Neural cell (in vitro differentiated cells): Measurements from ENCODE around the gene AADAT. TPM values are rescaled to one million over a fixed set of nuclear protein-coding genes. Genes with fewer than 3 reads are reported as not detected.

Experiments
- H2AFZ ChIP-seq: fragments of 200-600, 300-800 bp; sonication (generic), shearing (Covaris generic); 2 replicates; pipeline ENCODE4 v1.6.0; 2014; ENCODE audit warnings: low read depth, mild to moderate bottlenecking, antibody characterized with exemption, low read length, moderate library complexity
- H3F3A ChIP-seq: fragments of 200-600 bp; shearing (Covaris generic); 2 replicates; pipeline ENCODE4 v1.6.1; 2016; ENCODE audit warnings: mild to moderate bottlenecking, moderate library complexity, mixed read lengths, antibody characterized with exemption, low read length; ENCODE audit not compliant: insufficient read depth, poor library complexity, severe bottlenecking
- H3K27ac ChIP-seq: fragments of 200-600, 300-800 bp; sonication (generic), shearing (Covaris generic); 2 replicates; pipeline ENCODE4 v1.5.1; 2014; ENCODE audit warnings: mild to moderate bottlenecking, low read length, moderate library complexity
- H3K27me3 ChIP-seq: fragments of 300-800, 200-600 bp; sonication (generic), shearing (Covaris generic); 2 replicates; pipeline ENCODE4 v1.6.0; 2014; ENCODE audit warnings: mild to moderate bottlenecking, low read depth, low read length, moderate library complexity; ENCODE audit not compliant: insufficient read depth
- H3K36me3 ChIP-seq: fragments of 300-800, 200-600 bp; sonication (generic), shearing (Covaris generic); 2 replicates; pipeline ENCODE4 v1.5.1; 2014; ENCODE audit warnings: mild to moderate bottlenecking, antibody characterized with exemption, low read length, moderate library complexity; ENCODE audit not compliant: insufficient read depth
- H3K4me2 ChIP-seq: fragments of 300-800, 200-600 bp; sonication (generic), shearing (Covaris generic); 2 replicates; pipeline ENCODE4 v1.6.0; 2014; ENCODE audit warnings: mild to moderate bottlenecking, low read length
- H3K4me3 ChIP-seq: fragments of 300-800, 200-600 bp; sonication (generic), shearing (Covaris generic); 2 replicates; pipeline ENCODE4 v1.5.1; 2014; ENCODE audit warnings: mild to moderate bottlenecking, low read length, moderate library complexity
- H3K79me2 ChIP-seq: fragments of 200-600 bp; shearing (Covaris generic); replicated peaks from 2 replicates; pipeline ENCODE4 v1.6.0; 2014; ENCODE audit warnings: mild to moderate bottlenecking, low read length, moderate library complexity; ENCODE audit not compliant: insufficient read depth
- H3K9ac ChIP-seq: fragments of 300-800, 200-600 bp; sonication (generic), shearing (Covaris generic); 2 replicates; pipeline ENCODE4 v1.6.1; 2016; ENCODE audit warnings: mild to moderate bottlenecking, low read length, mixed read lengths
- H3K9me2 ChIP-seq: fragments of 200-600 bp; shearing (Covaris generic); 2 replicates; pipeline ENCODE4 v1.6.1; 2016; ENCODE audit warnings: mild to moderate bottlenecking, low read length, mixed read lengths; ENCODE audit not compliant: insufficient read depth
- H3K9me3 ChIP-seq: fragments of 200-600, 300-800 bp; sonication (generic), shearing (Covaris generic); 2 replicates; pipeline ENCODE4 v1.6.1; 2016; ENCODE audit warnings: mild to moderate bottlenecking, mixed run types, low read length, moderate library complexity, mixed read lengths
- H4K20me1 ChIP-seq: fragments of 200-600 bp; shearing (Covaris generic); 2 replicates; pipeline ENCODE4 v1.6.1; 2016; ENCODE audit warnings: mild to moderate bottlenecking, mixed run types; ENCODE audit not compliant: insufficient read depth
- EP300 ChIP-seq: fragments of 450-650 bp; conservative IDR thresholded peaks from 2 replicates; pipeline ENCODE4 v1.6.1; 2014; ENCODE audit warnings: antibody characterized with exemption, mild to moderate bottlenecking, moderate library complexity; ENCODE audit not compliant: poor library complexity, severe bottlenecking
- EZH2 ChIP-seq: fragments of 200-600, 300-800 bp; shearing (Covaris generic), sonication (generic); IDR thresholded peaks from 2 replicates; pipeline ENCODE4 v1.6.1; 2014; ENCODE audit warnings: antibody characterized with exemption, low read length, borderline replicate concordance, mild to moderate bottlenecking; ENCODE audit not compliant: insufficient read depth, poor library complexity, severe bottlenecking
- MXI1 ChIP-seq: fragments of 450-650 bp; conservative IDR thresholded peaks from 2 replicates; pipeline ENCODE4 v1.6.1; 2014; ENCODE audit warnings: antibody characterized with exemption, mild to moderate bottlenecking; ENCODE audit not compliant: poor library complexity, severe bottlenecking
- POLR2AphosphoS5 ChIP-seq: IDR thresholded peaks from 2 replicates; pipeline ENCODE4 v1.6.1; 2012
- RAD21 ChIP-seq: fragments of 450-650 bp; conservative IDR thresholded peaks from 2 replicates; pipeline ENCODE4 v1.6.1; 2014; ENCODE audit warnings: antibody characterized with exemption, mild to moderate bottlenecking, moderate library complexity
- SMC3 ChIP-seq: fragments of 450-650 bp; conservative IDR thresholded peaks from 2 replicates; pipeline ENCODE4 v1.6.1; 2014; ENCODE audit warnings: antibody characterized with exemption, mild to moderate bottlenecking, moderate library complexity; ENCODE audit not compliant: poor library complexity
- TAF1 ChIP-seq: IDR thresholded peaks from 2 replicates; pipeline ENCODE4 v1.6.1; 2012; ENCODE audit warnings: low read depth
- polyA plus RNA-seq: library from polyadenylated mRNA; depleted of rRNA; stranded (reverse); fragments of >200 nt; gene quantifications from 2 replicates; pipeline ENCODE4 v1.2.3, GENCODE V29; 2014
- TF ChIP-seq, protein P1 (sequence below): IDR thresholded peaks from 2 replicates; pipeline ENCODE4 v1.6.1; 2012; ENCODE audit warnings: borderline replicate concordance
- TF ChIP-seq, protein P2 (sequence below): fragments of 450-650 bp; IDR thresholded peaks from 2 replicates; pipeline ENCODE4 v1.5.1; 2014; ENCODE audit warnings: antibody characterized with exemption, mild to moderate bottlenecking, moderate library complexity; ENCODE audit not compliant: poor library complexity, severe bottlenecking

The AADAT gene
- polyA plus RNA-seq, 1 donor from 2014 or later = 79.3 TPM

DNA sequence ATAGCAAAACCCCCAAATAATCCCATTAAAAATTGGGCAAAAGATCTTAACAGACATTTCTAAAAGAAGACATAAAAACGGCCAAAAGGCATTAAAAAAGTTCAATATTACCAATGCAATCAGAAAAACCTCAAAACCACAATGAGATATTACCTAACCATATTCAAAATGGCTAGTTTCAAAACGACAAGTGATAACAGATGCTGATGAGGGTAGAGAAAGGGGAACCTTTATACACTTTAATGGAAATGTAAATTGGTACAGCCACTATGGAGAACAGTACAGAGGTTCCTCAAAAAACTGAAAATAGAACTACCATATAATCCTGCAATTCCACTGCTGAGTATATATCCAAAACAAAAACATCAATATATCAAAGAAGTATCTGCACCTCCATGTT lies 6.2 kb downstream of the AADAT start (continued):
- TF ChIP-seq EZH2 = no peak
- TF ChIP-seq SMC3 = no peak
- no peak for TF ChIP-seq RAD21

DNA sequence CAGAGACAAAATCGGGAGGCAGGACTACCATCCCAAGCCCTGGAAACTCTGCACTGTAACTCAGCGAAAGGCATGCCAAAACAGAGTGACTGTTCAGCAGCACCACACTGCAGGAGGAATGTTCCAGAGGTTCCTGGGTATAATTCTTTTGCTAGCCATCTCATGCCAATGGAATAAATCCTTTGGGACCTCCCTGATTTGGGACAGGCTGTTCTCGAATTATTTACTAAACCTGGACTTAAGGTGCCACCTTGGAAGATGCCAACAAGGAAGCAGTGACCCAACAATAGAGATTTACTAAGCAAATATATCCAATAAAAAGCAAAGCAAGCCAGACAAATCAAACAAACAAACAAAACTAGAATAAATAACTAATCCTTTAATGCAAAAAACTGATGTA lies 9.3 kb downstream of the AADAT start:
- no peak overlapping the region for H3K9ac ChIP-seq
- H3K9me3 ChIP-seq = no peaks in the 10 kb centered on the region
- H3F3A ChIP-seq = no peaks in the 10 kb centered on the region
- no peaks in the 10 kb centered on the region for H3K9me2 ChIP-seq
- no peaks in the 10 kb centered on the region for H3K27me3 ChIP-seq
- no peak overlapping the region for H3K4me2 ChIP-seq
- H3K27ac ChIP-seq = no peak overlapping the region
- peaks cover 3% of the 10 kb centered on the region for H3K79me2 ChIP-seq
- no peak overlapping the region for H3K4me3 ChIP-seq
- no peak overlapping the region for H2AFZ ChIP-seq
- no peak for TF ChIP-seq SMC3
- no peak for TF ChIP-seq EZH2
- H3K36me3 ChIP-seq = peaks cover 30% of the 10 kb centered on the region
- no peaks in the 10 kb centered on the region for H4K20me1 ChIP-seq

DNA sequence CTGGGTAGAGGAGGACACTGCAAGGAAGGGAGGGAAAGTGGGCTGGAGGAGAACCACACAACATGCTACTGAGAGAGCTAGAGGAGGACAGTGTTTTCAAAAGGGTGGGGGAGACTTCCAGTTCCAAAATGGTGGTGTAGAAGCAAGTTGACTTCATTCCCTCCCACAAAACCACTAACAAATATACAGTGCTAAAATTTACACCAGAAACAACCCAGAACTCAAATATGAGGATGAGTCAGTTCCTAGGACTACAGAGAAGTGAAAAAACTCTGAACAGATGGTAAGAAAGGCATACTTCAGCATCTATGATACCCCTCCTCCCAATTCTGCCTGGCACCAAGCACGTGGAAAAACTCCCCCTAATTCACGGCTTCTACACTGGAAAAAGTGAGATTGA lies 9.8 kb downstream of the AADAT start:
- H3K36me3 ChIP-seq = peaks cover 28% of the 10 kb centered on the region

More for the DNA sequence above, 9.8 kb downstream of the AADAT start:
- H2AFZ ChIP-seq = no peak overlapping the region
- H3K9me2 ChIP-seq = no peaks in the 10 kb centered on the region
- no peak overlapping the region for H3K9ac ChIP-seq
- H4K20me1 ChIP-seq = no peaks in the 10 kb centered on the region
- H3K9me3 ChIP-seq = no peaks in the 10 kb centered on the region
- H3K27me3 ChIP-seq = no peaks in the 10 kb centered on the region
- no peaks in the 10 kb centered on the region for H3F3A ChIP-seq
- peaks cover 3% of the 10 kb centered on the region for H3K79me2 ChIP-seq
- TF ChIP-seq TAF1 (no peak), EZH2 (no peak), EP300 (no peak), SMC3 (no peak), POLR2AphosphoS5 (no peak), RAD21 (no peak), MXI1 (no peak)
- TF ChIP-seq, protein P1, sequence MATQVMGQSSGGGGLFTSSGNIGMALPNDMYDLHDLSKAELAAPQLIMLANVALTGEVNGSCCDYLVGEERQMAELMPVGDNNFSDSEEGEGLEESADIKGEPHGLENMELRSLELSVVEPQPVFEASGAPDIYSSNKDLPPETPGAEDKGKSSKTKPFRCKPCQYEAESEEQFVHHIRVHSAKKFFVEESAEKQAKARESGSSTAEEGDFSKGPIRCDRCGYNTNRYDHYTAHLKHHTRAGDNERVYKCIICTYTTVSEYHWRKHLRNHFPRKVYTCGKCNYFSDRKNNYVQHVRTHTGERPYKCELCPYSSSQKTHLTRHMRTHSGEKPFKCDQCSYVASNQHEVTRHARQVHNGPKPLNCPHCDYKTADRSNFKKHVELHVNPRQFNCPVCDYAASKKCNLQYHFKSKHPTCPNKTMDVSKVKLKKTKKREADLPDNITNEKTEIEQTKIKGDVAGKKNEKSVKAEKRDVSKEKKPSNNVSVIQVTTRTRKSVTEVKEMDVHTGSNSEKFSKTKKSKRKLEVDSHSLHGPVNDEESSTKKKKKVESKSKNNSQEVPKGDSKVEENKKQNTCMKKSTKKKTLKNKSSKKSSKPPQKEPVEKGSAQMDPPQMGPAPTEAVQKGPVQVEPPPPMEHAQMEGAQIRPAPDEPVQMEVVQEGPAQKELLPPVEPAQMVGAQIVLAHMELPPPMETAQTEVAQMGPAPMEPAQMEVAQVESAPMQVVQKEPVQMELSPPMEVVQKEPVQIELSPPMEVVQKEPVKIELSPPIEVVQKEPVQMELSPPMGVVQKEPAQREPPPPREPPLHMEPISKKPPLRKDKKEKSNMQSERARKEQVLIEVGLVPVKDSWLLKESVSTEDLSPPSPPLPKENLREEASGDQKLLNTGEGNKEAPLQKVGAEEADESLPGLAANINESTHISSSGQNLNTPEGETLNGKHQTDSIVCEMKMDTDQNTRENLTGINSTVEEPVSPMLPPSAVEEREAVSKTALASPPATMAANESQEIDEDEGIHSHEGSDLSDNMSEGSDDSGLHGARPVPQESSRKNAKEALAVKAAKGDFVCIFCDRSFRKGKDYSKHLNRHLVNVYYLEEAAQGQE = no peak
- TF ChIP-seq, protein P2, sequence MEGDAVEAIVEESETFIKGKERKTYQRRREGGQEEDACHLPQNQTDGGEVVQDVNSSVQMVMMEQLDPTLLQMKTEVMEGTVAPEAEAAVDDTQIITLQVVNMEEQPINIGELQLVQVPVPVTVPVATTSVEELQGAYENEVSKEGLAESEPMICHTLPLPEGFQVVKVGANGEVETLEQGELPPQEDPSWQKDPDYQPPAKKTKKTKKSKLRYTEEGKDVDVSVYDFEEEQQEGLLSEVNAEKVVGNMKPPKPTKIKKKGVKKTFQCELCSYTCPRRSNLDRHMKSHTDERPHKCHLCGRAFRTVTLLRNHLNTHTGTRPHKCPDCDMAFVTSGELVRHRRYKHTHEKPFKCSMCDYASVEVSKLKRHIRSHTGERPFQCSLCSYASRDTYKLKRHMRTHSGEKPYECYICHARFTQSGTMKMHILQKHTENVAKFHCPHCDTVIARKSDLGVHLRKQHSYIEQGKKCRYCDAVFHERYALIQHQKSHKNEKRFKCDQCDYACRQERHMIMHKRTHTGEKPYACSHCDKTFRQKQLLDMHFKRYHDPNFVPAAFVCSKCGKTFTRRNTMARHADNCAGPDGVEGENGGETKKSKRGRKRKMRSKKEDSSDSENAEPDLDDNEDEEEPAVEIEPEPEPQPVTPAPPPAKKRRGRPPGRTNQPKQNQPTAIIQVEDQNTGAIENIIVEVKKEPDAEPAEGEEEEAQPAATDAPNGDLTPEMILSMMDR = no peak
- H3K4me2 ChIP-seq = no peak overlapping the region
- H3K27ac ChIP-seq = no peak overlapping the region
- no peak overlapping the region for H3K4me3 ChIP-seq
